Spinal cord (tissue), 10 donors: ENCODE results near the gene ATP11B. TPM values are rescaled to one million over a fixed set of nuclear protein-coding genes. Genes with fewer than 3 reads are reported as not detected.

Experiments used
- DNase-seq, 6 donors: peaks; one replicate each; pipeline versions ENCODE4 v3.0.0 to v3.0.0-alpha.2; 2013 to 2015; ENCODE audit warnings: low spot score in 6 of 6, low read depth in 4 of 6
- H3K27ac ChIP-seq: one replicate; pipeline ENCODE4 v1.5.1; 2013; ENCODE audit warnings: low read depth, low read length, control low read depth
- H3K27me3 ChIP-seq: one replicate; pipeline ENCODE4 v1.6.1; 2013; ENCODE audit warnings: low read length; ENCODE audit not compliant: control insufficient read depth, insufficient read depth
- H3K36me3 ChIP-seq: one replicate; pipeline ENCODE4 v1.6.1; 2013; ENCODE audit warnings: low read length; ENCODE audit not compliant: control insufficient read depth, insufficient read depth
- H3K4me1 ChIP-seq: one replicate; pipeline ENCODE4 v1.6.1; 2013; ENCODE audit warnings: low read length; ENCODE audit not compliant: control insufficient read depth, insufficient read depth
- H3K4me3 ChIP-seq: one replicate; pipeline ENCODE4 v1.5.1; 2013; ENCODE audit warnings: low read depth, low read length, control low read depth
- H3K9me3 ChIP-seq: one replicate; pipeline ENCODE4 v1.6.1; 2013; ENCODE audit warnings: low read length; ENCODE audit not compliant: control insufficient read depth, insufficient read depth
- WGBS: methylation state at CpG from one replicate; pipeline ENCODE4 v1.1.5; 2013; ENCODE audit warnings: missing lambda C conversion rate; ENCODE audit not compliant: insufficient coverage; 5-methylcytosine and 5-hydroxymethylcytosine counted together
- polyA plus RNA-seq, 2 donors: library from polyadenylated mRNA; unstranded; fragments of 120-200 nt; gene quantifications; one replicate each; pipeline ENCODE4 v1.2.1, GENCODE V29; 2013; ENCODE audit not compliant: insufficient read length in 2 of 2
- total RNA-seq, 2 donors: library from RNA; depleted of rRNA in 1 of 2; stranded (reverse); fragments of 120-200 nt in 1 of 2; fragments of >200 nt in 1 of 2; gene quantifications; one replicate each; pipeline versions ENCODE4 v1.2.3 to v1.2.4, GENCODE V29; 2013 to 2014
- donor health status: healthy.

The ATP11B gene
- total and polyA plus RNA-seq, 4 donors = 18.3 to 98.8 (median 45.2) TPM

DNA sequence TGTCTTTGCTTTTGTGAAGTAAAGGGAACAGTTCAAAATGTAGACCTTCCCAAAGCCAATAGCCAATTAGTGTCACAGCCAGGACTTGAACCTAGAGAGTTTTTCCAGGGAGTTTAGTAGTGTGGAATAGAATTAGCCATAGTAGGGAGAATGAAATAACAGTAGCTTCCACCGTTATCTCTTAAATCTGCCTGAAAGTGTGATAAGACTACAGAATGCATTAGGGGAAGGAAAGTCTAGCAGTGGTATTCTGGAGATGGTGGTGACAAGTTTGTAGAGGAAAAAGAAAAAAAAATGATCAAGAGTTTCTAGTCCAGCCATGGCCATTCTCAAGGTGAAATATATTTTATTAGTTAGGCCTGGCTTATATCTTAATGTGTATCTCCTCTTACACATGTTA lies 13.8 kb downstream of the ATP11B start:
- WGBS = 60% methylated on average over 1 of the region's 1 CpG
- no peaks in the 10 kb centered on the region for H3K9me3 ChIP-seq
- H3K27ac ChIP-seq = no peak overlapping the region
- H3K27me3 ChIP-seq = no peaks in the 10 kb centered on the region
- no peak overlapping the region for H3K4me3 ChIP-seq
- no peaks in the 10 kb centered on the region for H3K4me1 ChIP-seq
- no peaks in the 10 kb centered on the region for H3K36me3 ChIP-seq
- DNase-seq = no peak

DNA sequence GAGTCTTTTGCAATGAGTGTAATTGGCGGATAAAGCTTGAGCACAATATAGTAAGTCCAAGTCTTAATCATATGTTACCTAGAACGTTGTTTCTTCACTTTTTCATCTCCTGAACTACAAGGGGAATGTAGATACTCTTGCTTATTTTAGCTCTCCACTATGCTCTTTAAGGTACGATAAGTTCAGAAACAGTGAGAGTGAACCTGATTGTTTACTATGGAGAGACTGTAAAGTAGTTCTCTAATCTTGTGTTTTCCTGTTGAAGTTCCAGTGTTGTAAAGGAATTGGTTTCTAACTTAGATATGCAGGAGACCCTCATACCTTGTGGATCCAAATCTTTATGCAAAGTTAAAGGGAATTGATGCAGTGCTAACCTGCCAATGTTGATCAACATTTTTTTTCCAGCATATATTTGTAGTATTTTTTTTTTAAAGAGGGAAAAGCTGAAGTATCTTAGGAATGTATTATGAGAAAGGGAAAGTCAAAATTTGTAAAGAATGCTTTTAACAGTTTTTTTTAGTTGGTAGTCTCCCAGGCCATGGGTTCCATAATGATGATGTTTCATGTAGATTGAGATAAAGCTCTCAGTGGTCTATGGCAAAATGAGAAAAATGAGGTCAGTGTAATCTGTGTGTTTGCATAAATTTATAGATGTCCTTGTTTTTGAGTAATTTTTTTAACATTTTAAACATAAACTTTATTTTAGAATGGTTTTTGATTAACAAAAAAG lies 14.9 kb downstream of the ATP11B start:
- Histone ChIP-seq H3K36me3 (no peaks in the 10 kb centered on the region), H3K4me3 (no peak overlapping the region), H3K27ac (no peak overlapping the region), H3K4me1 (no peaks in the 10 kb centered on the region), H3K27me3 (no peaks in the 10 kb centered on the region), H3K9me3 (no peaks in the 10 kb centered on the region)
- no peak for DNase-seq
- no CpG with 5 or more reads among the region's 3 CpGs for WGBS

DNA sequence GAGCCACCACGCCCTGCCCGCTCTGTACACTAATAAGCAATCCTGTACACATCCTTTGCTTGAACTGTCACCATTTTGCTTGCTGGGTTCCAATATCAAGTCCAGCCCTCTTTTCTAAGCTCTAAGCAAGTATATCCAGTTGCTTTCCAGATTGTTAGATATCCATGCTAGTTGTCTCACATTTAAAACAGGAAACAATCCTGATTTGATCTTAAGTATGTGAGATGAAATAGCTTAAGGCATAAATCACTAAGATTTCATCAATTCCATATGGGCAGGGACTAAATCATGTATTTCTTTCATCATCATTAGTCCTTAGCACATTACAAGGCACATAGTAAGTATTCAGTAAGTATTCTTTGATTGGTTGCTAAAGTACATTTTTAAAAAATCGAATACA lies 16.2 kb downstream of the ATP11B start:
- Histone ChIP-seq H3K27ac (no peak overlapping the region), H3K27me3 (no peaks in the 10 kb centered on the region), H3K9me3 (no peaks in the 10 kb centered on the region), H3K4me3 (no peak overlapping the region), H3K36me3 (no peaks in the 10 kb centered on the region), H3K4me1 (no peaks in the 10 kb centered on the region)
- DNase-seq = no peak
- WGBS = 100% methylated on average over 2 of the region's 3 CpGs

DNA sequence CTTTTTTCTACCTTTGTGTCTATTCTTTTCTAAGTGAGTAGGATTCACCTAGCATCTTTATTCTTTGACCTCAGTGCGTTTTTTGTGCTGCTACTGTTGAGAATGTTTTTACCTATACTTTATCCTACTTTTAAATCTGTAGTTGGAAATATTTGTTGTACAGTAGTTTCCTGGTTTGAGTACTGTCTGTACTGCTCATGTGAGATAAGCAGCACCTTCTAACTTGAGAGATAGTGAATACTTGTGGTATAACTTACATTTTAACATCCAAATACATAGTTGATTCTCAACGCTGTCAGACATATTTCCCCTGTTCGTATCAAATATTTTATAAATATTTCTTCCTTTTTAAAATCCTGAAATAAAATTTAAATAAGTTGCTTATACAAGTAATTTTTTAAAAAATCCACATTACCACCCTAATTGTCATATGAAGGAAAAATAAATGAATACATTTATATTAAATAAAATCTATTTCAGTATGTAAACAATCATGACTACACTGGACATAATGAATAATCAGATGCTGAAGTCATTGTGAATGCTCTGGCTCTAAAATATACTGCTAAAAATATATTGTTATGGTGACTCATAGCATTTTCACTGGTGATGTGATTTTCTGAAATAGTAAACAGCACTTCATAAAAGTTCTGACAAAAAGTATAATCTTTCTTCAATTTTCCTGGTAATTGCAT lies 17.4 kb downstream of the ATP11B start:
- DNase-seq = no peak
- WGBS = no CpG with 5 or more reads among the region's 3 CpGs
- Histone ChIP-seq H3K27ac (no peak overlapping the region), H3K36me3 (no peaks in the 10 kb centered on the region), H3K9me3 (no peaks in the 10 kb centered on the region), H3K4me3 (no peak overlapping the region), H3K4me1 (no peaks in the 10 kb centered on the region), H3K27me3 (no peaks in the 10 kb centered on the region)

DNA sequence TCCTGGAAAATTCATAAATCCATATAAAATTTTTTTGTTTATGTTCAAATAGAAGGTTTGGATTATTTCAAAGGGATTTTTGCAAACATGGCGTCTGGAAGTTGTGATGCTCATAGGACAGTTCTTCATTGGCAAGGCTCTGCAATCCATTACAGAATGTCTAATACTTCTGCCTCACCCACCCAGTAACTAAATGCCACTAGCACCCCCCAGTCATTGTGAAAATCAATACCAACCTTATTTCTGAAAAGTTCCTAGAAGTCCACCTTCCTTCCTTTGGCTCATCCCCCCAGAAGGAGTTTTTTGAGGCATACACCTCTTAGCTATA lies 17.9 kb downstream of the ATP11B start:
- Histone ChIP-seq H3K27ac (no peak overlapping the region), H3K9me3 (no peaks in the 10 kb centered on the region), H3K36me3 (no peaks in the 10 kb centered on the region), H3K27me3 (no peaks in the 10 kb centered on the region), H3K4me3 (no peak overlapping the region), H3K4me1 (no peaks in the 10 kb centered on the region)
- no peak for DNase-seq
- WGBS = no CpG with 5 or more reads among the region's 1 CpG

DNA sequence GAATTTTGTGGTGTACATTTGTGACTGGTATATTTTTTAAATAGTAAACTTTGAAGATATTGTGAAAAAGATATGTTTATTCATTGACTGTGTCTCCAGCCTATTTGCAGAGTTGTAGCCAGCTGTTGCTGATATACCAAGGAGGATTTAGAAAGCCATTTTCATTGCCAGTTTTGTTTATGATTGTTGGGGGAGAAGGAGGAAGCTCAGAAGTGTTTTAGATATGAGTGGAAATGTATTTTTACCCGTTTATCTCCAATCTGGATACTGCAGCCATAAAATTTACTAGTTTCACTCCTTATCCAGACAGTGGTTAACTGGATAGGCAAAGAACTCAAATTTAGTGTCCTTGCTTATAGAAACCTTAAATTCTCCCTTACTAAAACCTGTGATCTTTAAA lies 18.8 kb downstream of the ATP11B start:
- no peak overlapping the region for H3K4me3 ChIP-seq
- no peaks in the 10 kb centered on the region for H3K36me3 ChIP-seq
- H3K9me3 ChIP-seq = no peaks in the 10 kb centered on the region
- no CpG with 5 or more reads among the region's 1 CpG for WGBS
- no peak overlapping the region for H3K27ac ChIP-seq
- DNase-seq = peak in 1 of 6 donors; percentile 22
- H3K4me1 ChIP-seq = no peaks in the 10 kb centered on the region
- no peaks in the 10 kb centered on the region for H3K27me3 ChIP-seq

DNA sequence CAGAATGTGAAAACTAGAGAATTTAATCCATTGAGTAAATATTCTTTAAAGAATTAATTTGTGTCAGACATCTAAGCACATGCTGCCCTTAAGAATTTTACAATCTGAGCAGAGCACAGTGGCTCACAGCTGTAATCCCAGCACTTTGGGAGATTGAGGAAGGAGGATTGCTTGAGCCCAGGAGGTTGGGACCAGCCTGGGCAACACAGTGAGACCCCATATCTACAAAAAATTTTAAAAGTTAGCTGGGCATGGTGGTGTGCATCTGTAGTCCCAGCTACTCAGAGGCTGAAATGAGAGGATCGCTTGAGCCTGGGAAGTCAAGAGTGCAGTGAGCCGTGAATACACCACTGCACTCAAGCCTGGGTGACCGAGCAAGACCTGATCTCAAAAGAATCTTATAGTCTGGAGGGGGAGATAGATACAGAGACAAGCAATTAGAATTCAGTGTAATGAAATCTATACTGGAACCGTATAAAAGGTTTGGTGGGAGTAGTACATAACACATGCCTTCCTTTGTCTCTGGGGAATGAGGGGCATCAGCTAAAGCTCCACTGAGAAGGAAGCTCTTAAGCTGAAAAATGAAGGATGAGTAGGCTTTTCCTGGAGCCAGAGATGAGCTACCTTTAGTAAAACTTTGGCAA lies 21.2 kb downstream of the ATP11B start:
- H3K27ac ChIP-seq = no peak overlapping the region
- H3K36me3 ChIP-seq = no peaks in the 10 kb centered on the region
- DNase-seq = no peak
- H3K27me3 ChIP-seq = no peaks in the 10 kb centered on the region
- H3K9me3 ChIP-seq = no peaks in the 10 kb centered on the region
- no peak overlapping the region for H3K4me3 ChIP-seq
- no peaks in the 10 kb centered on the region for H3K4me1 ChIP-seq
- 57% methylated on average over 4 of the region's 4 CpGs for WGBS

DNA sequence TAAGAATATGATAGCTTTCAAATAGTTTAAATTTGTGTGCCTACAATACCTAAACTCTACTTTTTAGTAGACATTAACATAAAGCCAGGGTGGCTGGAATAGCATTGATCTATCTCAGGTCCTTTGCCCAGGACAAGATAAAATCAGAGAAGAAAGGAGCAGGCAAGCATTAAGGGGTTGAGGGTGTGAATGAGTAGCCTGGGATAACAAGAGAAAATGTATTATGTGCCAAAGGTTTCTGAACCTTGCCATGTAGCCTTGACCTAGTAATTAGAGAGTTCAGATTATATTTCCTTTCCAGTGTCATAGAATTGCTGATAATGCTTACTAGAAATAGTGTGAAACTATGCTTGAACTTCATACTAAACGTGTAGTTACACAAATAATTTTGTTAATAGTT lies 22.9 kb downstream of the ATP11B start:
- H3K4me3 ChIP-seq = no peak overlapping the region
- WGBS = no CpG with 5 or more reads among the region's 1 CpG
- no peaks in the 10 kb centered on the region for H3K9me3 ChIP-seq
- peaks cover 6% of the 10 kb centered on the region for H3K36me3 ChIP-seq
- no peak overlapping the region for H3K27ac ChIP-seq
- no peak for DNase-seq
- H3K27me3 ChIP-seq = no peaks in the 10 kb centered on the region
- H3K4me1 ChIP-seq = no peaks in the 10 kb centered on the region

DNA sequence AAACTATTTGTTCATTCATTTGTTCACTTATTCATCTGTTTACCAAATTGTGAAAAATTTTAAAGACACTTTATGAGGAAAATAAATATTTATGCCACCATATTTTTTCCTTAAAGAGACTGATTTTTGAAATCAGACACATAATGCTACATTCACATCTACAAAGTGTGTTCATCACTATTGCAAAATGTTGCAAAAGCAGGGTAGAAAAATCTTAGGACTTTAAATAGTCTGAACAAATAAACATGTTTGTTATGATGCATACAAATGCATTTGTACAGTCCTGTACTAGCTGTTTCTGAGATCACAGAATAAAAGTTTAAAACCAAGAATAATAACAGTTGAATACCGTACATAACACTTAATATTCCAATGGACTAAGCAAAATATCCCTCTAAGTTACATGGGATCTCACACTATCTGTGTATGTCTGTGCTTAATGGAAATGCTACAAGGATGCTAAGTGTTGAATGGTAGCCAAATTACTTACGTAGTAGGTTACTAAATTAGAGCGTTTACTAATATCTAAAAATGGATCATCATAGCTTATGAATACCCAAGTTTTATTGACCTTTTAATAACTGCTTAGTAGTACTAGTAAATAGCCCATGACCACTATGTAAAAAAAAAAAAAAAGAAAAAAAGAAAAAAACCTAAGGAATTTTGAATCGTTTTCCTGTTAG lies 25.1 kb downstream of the ATP11B start:
- H3K27ac ChIP-seq = no peak overlapping the region
- WGBS = no CpG with 5 or more reads among the region's 4 CpGs
- DNase-seq = no peak
- H3K4me3 ChIP-seq = no peak overlapping the region
- H3K4me1 ChIP-seq = no peaks in the 10 kb centered on the region
- H3K9me3 ChIP-seq = no peaks in the 10 kb centered on the region
- H3K36me3 ChIP-seq = peaks cover 7% of the 10 kb centered on the region
- H3K27me3 ChIP-seq = no peaks in the 10 kb centered on the region
